Astrocyte (in vitro differentiated cells and primary cell): ENCODE results near the gene P2RX5.

Experiments
- EZH2 ChIP-seq: IDR thresholded peaks from 2 replicates; pipeline ENCODE4 v1.6.1; 2012; ENCODE audit warnings: mild to moderate bottlenecking, low read length, inconsistent platforms; ENCODE audit not compliant: insufficient read depth
- TF ChIP-seq, protein P1 (sequence below): IDR thresholded peaks from 2 replicates; pipeline ENCODE4 v1.5.1; 2011; ENCODE audit warnings: low read depth, mild to moderate bottlenecking, inconsistent platforms, low read length, moderate library complexity; ENCODE audit not compliant: insufficient read depth

DNA sequence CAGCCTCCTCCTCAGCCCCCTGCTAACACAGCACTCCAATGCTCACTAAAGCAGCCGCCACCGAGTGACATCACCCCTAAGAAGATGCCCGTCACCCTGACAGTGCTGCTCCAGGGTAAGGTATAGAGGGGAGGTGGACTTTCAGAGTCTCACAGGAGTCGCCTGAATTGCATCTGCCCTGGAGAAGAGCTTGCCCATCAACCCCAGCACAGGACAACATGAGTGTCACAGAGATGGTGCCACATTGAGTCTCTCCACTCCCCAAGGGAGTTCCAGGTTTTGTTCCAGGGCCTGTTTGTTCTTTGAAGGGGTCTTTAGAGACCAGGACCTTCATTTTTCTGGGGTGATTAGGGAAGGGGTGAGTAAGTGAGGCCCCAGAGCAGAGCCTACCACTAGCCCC lies 2.2 kb upstream of the P2RX5 start:
- TF ChIP-seq, protein P1, sequence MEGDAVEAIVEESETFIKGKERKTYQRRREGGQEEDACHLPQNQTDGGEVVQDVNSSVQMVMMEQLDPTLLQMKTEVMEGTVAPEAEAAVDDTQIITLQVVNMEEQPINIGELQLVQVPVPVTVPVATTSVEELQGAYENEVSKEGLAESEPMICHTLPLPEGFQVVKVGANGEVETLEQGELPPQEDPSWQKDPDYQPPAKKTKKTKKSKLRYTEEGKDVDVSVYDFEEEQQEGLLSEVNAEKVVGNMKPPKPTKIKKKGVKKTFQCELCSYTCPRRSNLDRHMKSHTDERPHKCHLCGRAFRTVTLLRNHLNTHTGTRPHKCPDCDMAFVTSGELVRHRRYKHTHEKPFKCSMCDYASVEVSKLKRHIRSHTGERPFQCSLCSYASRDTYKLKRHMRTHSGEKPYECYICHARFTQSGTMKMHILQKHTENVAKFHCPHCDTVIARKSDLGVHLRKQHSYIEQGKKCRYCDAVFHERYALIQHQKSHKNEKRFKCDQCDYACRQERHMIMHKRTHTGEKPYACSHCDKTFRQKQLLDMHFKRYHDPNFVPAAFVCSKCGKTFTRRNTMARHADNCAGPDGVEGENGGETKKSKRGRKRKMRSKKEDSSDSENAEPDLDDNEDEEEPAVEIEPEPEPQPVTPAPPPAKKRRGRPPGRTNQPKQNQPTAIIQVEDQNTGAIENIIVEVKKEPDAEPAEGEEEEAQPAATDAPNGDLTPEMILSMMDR, result no peak
- TF ChIP-seq EZH2, result no peak
